ENCODE data around the gene STRA6. TPM values are rescaled to one million over a fixed set of nuclear protein-coding genes. Genes with fewer than 3 reads are reported as not detected.

Gene STRA6
- total RNA-seq, 4 donors from 2014 or later, result 0.13 to 0.83 (median 0.47) TPM

DNA sequence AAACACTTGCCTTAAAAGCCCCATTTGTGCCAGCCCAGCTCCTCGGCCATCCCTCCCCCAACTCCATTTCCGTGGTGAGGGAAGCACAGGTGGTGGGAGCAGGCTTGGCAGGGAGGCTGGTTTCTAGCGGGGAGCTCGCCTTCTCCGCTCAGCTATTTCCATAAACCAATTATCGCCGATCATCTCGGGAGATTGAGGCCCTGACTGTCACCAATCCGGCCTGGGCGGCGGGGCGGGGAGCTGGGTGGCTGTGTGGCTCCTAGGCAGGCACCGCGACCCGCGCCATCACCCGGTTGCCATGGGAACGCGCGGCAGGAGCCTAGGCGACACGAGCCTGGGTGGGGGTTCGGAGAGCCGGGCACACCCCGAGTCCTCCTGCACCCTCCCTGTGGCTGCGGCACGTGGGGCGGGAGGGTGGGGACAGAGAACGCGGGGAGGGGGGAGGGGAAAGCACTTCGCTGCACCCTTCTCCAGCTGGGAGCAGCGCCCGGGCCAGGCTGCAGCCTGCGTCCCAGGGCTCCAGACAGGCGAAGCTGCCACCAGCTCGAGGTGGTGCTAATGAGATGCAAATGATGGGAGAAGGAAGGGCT is 42.9 kb upstream of the STRA6 start:
- H3K9me3 ChIP-seq, result no peaks in the 10 kb centered on the region
- H3K4me3 ChIP-seq, result peak overlapping the region; percentile 16 to 44 (median 18)
- WGBS, result 18% methylated on average over 12 of the region's 36 CpGs
- H3K27ac ChIP-seq (replicated peaks in 1 of 4), result no peak overlapping the region
- peaks cover 34 to 41% (median 36%) of the 10 kb centered on the region in 4 donors for H3K4me1 ChIP-seq
- TF ChIP-seq POLR2AphosphoS5 (IDR thresholded peaks at IDR 0.05) (no peak), POLR2A (IDR thresholded peaks at IDR 0.05; ENCODE audit: low read depth) (no peak), EP300 (IDR thresholded peaks at IDR 0.05) (no peak)
- TF ChIP-seq, protein P1, sequence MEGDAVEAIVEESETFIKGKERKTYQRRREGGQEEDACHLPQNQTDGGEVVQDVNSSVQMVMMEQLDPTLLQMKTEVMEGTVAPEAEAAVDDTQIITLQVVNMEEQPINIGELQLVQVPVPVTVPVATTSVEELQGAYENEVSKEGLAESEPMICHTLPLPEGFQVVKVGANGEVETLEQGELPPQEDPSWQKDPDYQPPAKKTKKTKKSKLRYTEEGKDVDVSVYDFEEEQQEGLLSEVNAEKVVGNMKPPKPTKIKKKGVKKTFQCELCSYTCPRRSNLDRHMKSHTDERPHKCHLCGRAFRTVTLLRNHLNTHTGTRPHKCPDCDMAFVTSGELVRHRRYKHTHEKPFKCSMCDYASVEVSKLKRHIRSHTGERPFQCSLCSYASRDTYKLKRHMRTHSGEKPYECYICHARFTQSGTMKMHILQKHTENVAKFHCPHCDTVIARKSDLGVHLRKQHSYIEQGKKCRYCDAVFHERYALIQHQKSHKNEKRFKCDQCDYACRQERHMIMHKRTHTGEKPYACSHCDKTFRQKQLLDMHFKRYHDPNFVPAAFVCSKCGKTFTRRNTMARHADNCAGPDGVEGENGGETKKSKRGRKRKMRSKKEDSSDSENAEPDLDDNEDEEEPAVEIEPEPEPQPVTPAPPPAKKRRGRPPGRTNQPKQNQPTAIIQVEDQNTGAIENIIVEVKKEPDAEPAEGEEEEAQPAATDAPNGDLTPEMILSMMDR (IDR thresholded peaks at IDR 0.05), result no peak
- intact Hi-C loops (cut with DNase I), result no loop called here
- DNase-seq (ENCODE audit: extremely low spot score), result no peak
- H3K27me3 ChIP-seq, result peaks cover 0 to 19% (median 5%) of the 10 kb centered on the region in 4 donors
- H3K36me3 ChIP-seq, result no peaks in the 10 kb centered on the region

GRCh38 chr15:74244822-74245341 is 42.3 kb upstream of the STRA6 start:
- Histone ChIP-seq H3K9me3 (no peaks in the 10 kb centered on the region), H3K27ac (replicated peaks in 1 of 4) (no peak overlapping the region), H3K4me1 (peaks cover 38 to 44% (median 41%) of the 10 kb centered on the region in 4 donors), H3K4me3 (no peak overlapping the region), H3K36me3 (no peaks in the 10 kb centered on the region), H3K27me3 (peaks cover 0 to 19% (median 5%) of the 10 kb centered on the region in 4 donors)
- no peak for DNase-seq (ENCODE audit: extremely low spot score)
- WGBS, result 61% methylated on average over 3 of the region's 4 CpGs
- intact Hi-C loops (cut with DNase I), result no loop called here
- no peak for TF ChIP-seq EP300 (IDR thresholded peaks at IDR 0.05)
- no peak for TF ChIP-seq POLR2A (IDR thresholded peaks at IDR 0.05; ENCODE audit: low read depth)
- TF ChIP-seq, protein P1 (IDR thresholded peaks at IDR 0.05), result no peak
- TF ChIP-seq POLR2AphosphoS5 (IDR thresholded peaks at IDR 0.05), result no peak

- intact Hi-C loops (cut with DNase I), result no loop called here
- TF ChIP-seq, protein P1 (IDR thresholded peaks at IDR 0.05), result no peak
- no peak for TF ChIP-seq POLR2AphosphoS5 (IDR thresholded peaks at IDR 0.05)
- TF ChIP-seq EP300 (IDR thresholded peaks at IDR 0.05), result no peak
- no peak for TF ChIP-seq POLR2A (IDR thresholded peaks at IDR 0.05; ENCODE audit: low read depth)
- Histone ChIP-seq H3K27ac (replicated peaks in 1 of 4) (no peak overlapping the region), H3K27me3 (peaks cover 0 to 19% (median 5%) of the 10 kb centered on the region in 4 donors), H3K4me3 (no peak overlapping the region), H3K9me3 (no peaks in the 10 kb centered on the region), H3K4me1 (peaks cover 46 to 53% (median 49%) of the 10 kb centered on the region in 4 donors), H3K36me3 (no peaks in the 10 kb centered on the region)
- no peak for DNase-seq (ENCODE audit: extremely low spot score)
- 86% methylated on average over 7 of the region's 7 CpGs for WGBS
Observed at GRCh38 chr15:74243431-74243830, 40.8 kb upstream of the STRA6 start.

DNA sequence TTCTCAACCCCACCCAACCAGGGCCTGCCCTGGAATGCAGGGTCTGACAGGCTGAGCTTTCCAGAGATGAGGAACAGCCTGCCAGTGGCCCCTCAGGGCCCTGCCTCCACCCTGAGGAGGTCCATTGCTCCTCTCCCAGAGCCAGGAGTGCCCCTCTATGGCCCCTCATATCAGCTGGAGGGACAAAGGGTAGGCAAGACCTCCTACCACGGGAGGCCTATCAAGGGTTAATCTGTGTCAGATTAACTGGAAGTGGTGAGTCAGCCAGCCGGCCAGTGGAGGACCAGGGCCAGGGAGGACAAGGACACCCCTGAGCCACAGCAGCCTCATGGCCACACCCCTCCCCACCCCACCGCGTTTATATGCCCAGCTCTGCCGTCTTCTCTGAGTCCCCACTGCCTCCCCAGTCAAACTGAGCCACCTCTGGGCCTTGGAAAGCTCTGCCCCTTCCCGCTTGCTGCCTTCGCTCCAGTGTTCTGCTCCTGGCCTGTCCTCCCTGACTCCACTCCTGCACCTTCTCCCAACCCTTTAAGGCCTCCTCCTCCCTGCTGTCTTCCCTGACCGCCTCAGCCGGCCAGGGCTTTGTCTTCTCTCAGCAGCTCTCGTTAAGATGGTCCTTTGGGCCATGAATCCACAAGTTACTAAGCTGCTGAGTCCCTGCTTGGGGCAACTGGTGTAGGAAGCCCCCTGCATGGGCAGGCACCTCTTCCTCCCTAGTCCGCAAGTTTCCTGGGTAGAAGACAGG is 40.0 kb upstream of the STRA6 start:
- DNase-seq (ENCODE audit: extremely low spot score), result no peak
- H3K9me3 ChIP-seq, result no peaks in the 10 kb centered on the region
- H3K36me3 ChIP-seq, result no peaks in the 10 kb centered on the region
- H3K4me1 ChIP-seq, result peaks cover 46 to 53% (median 49%) of the 10 kb centered on the region in 4 donors
- H3K27me3 ChIP-seq, result peaks cover 0 to 19% (median 5%) of the 10 kb centered on the region in 4 donors
- H3K4me3 ChIP-seq, result no peak overlapping the region
- no peak overlapping the region for H3K27ac ChIP-seq (replicated peaks in 1 of 4)
- TF ChIP-seq POLR2A (IDR thresholded peaks at IDR 0.05; ENCODE audit: low read depth), result no peak
- TF ChIP-seq POLR2AphosphoS5 (IDR thresholded peaks at IDR 0.05), result no peak
- TF ChIP-seq, protein P1 (IDR thresholded peaks at IDR 0.05), result no peak
- TF ChIP-seq EP300 (IDR thresholded peaks at IDR 0.05), result no peak
- whole genome bisulfite sequencing, result 52% methylated on average over 11 of the region's 11 CpGs
- intact Hi-C loops (cut with DNase I), result no loop called here

Measured in esophagus muscularis mucosa (tissue), 4 donors.